Measurements from ENCODE around the gene ATG2A.

Gene ATG2A

GRCh38 chr11:64869571-64870175, 47.3 kb downstream of the ATG2A start:
- Histone ChIP-seq H3K9ac (ENCODE audit: low read length) (no peak overlapping the region), H4K12ac (ENCODE audit: low read depth, low read length) (no peak overlapping the region), H3K4me3 (ENCODE audit: low read depth, low read length) (no peak overlapping the region), H4K8ac (ENCODE audit: low read depth, low read length) (no peak overlapping the region), H2BK5ac (ENCODE audit: low read depth, low read length, poor library complexity) (no peak overlapping the region), H3K23ac (ENCODE audit: low read length) (no peak overlapping the region), H3K79me2 (ENCODE audit: control insufficient read depth, insufficient read depth, low read length, poor library complexity) (peaks cover 18% of the 10 kb centered on the region), H2BK12ac (ENCODE audit: low read length) (peak overlapping the region; percentile 59), H3K18ac (ENCODE audit: low read length) (peak overlapping the region; percentile 56), H2AK5ac (ENCODE audit: low read length) (peak overlapping the region; percentile 24), H4K91ac (ENCODE audit: low read depth, low read length) (peak overlapping the region; percentile 28), H3K14ac (ENCODE audit: low read length) (peak overlapping the region; percentile 30), H2AFZ (ENCODE audit: insufficient read depth, low read length, poor library complexity) (peak overlapping the region; percentile 50), H3K27me3 (ENCODE audit: insufficient read depth, low read length) (no peaks in the 10 kb centered on the region), H3K79me1 (ENCODE audit: low read length) (peaks cover 21% of the 10 kb centered on the region), H3K9me3 (ENCODE audit: insufficient read depth, low read depth, low read length) (no peaks in the 10 kb centered on the region), H3K27ac (ENCODE audit: low read depth, low read length) (no peak overlapping the region), H3K4ac (ENCODE audit: low read depth, low read length) (peak overlapping the region; percentile 42), H3K4me1 (ENCODE audit: control insufficient read depth in 1 of 2, insufficient read depth in 2 of 2, low read length in 2 of 2) (peaks cover 41 to 52% of the 10 kb centered on the region in 2 experiments), H2BK120ac (ENCODE audit: insufficient read depth, low read length, poor library complexity) (no peak overlapping the region), H3K4me2 (ENCODE audit: low read length) (no peak overlapping the region), H3K36me3 (ENCODE audit: control insufficient read depth in 1 of 2, insufficient read depth in 2 of 2, low read length in 2 of 2) (peaks cover 44 to 49% of the 10 kb centered on the region in 2 experiments)
- WGBS (ENCODE audit: extremely low coverage, insufficient coverage, insufficient read length), result no CpG with 5 or more reads among the region's 9 CpGs
- DNase-seq, result no peak

- no CpG with 5 or more reads among the region's 21 CpGs for WGBS (ENCODE audit: extremely low coverage, insufficient coverage, insufficient read length)
These were observed 48.0 kb downstream of the ATG2A start for GRCh38 chr11:64868904-64869570.

GRCh38 chr11:64867748-64868462, 49.1 kb downstream of the ATG2A start:
- Histone ChIP-seq H2AK5ac (ENCODE audit: low read length) (no peak overlapping the region), H3K27me3 (ENCODE audit: insufficient read depth, low read length) (no peaks in the 10 kb centered on the region), H3K9me3 (ENCODE audit: insufficient read depth, low read depth, low read length) (no peaks in the 10 kb centered on the region), H2AFZ (ENCODE audit: insufficient read depth, low read length, poor library complexity) (peak overlapping the region; percentile 1), H3K23ac (ENCODE audit: low read length) (no peak overlapping the region), H3K4me3 (ENCODE audit: low read depth, low read length) (no peak overlapping the region), H3K9ac (ENCODE audit: low read length) (no peak overlapping the region), H3K4ac (ENCODE audit: low read depth, low read length) (peak overlapping the region; percentile 29), H3K4me2 (ENCODE audit: low read length) (no peak overlapping the region), H2BK120ac (ENCODE audit: insufficient read depth, low read length, poor library complexity) (no peak overlapping the region), H3K14ac (ENCODE audit: low read length) (no peak overlapping the region), H4K8ac (ENCODE audit: low read depth, low read length) (no peak overlapping the region), H4K91ac (ENCODE audit: low read depth, low read length) (no peak overlapping the region), H3K36me3 (ENCODE audit: control insufficient read depth in 1 of 2, insufficient read depth in 2 of 2, low read length in 2 of 2) (peaks cover 37 to 42% of the 10 kb centered on the region in 2 experiments), H3K79me1 (ENCODE audit: low read length) (peaks cover 33% of the 10 kb centered on the region), H3K27ac (ENCODE audit: low read depth, low read length) (no peak overlapping the region), H4K12ac (ENCODE audit: low read depth, low read length) (no peak overlapping the region), H3K79me2 (ENCODE audit: control insufficient read depth, insufficient read depth, low read length, poor library complexity) (peaks cover 27% of the 10 kb centered on the region), H2BK12ac (ENCODE audit: low read length) (peak overlapping the region; percentile 27), H2BK5ac (ENCODE audit: low read depth, low read length, poor library complexity) (no peak overlapping the region), H3K18ac (ENCODE audit: low read length) (no peak overlapping the region), H3K4me1 (ENCODE audit: control insufficient read depth in 1 of 2, insufficient read depth in 2 of 2, low read length in 2 of 2) (peaks cover 56 to 60% of the 10 kb centered on the region in 2 experiments)
- peak; percentile 83 to 91 for DNase-seq
- 100% methylated on average over 1 of the region's 28 CpGs for WGBS (ENCODE audit: extremely low coverage, insufficient coverage, insufficient read length)

More at GRCh38 chr11:64868904-64869570, 48.0 kb downstream of the ATG2A start:
- Histone ChIP-seq H3K79me1 (ENCODE audit: low read length) (peaks cover 27% of the 10 kb centered on the region), H3K23ac (ENCODE audit: low read length) (no peak overlapping the region), H3K79me2 (ENCODE audit: control insufficient read depth, insufficient read depth, low read length, poor library complexity) (peaks cover 22% of the 10 kb centered on the region), H2AFZ (ENCODE audit: insufficient read depth, low read length, poor library complexity) (no peak overlapping the region), H4K12ac (ENCODE audit: low read depth, low read length) (no peak overlapping the region), H3K4me3 (ENCODE audit: low read depth, low read length) (no peak overlapping the region), H2AK5ac (ENCODE audit: low read length) (no peak overlapping the region), H3K4me2 (ENCODE audit: low read length) (no peak overlapping the region), H3K9me3 (ENCODE audit: insufficient read depth, low read depth, low read length) (no peaks in the 10 kb centered on the region), H3K9ac (ENCODE audit: low read length) (no peak overlapping the region), H3K18ac (ENCODE audit: low read length) (peak overlapping the region; percentile 54), H3K27ac (ENCODE audit: low read depth, low read length) (no peak overlapping the region), H3K14ac (ENCODE audit: low read length) (no peak overlapping the region), H3K27me3 (ENCODE audit: insufficient read depth, low read length) (no peaks in the 10 kb centered on the region), H3K36me3 (ENCODE audit: control insufficient read depth in 1 of 2, insufficient read depth in 2 of 2, low read length in 2 of 2) (peaks cover 40 to 43% of the 10 kb centered on the region in 2 experiments), H2BK12ac (ENCODE audit: low read length) (no peak overlapping the region), H2BK120ac (ENCODE audit: insufficient read depth, low read length, poor library complexity) (peak overlapping the region; percentile 19), H4K91ac (ENCODE audit: low read depth, low read length) (no peak overlapping the region), H3K4me1 (ENCODE audit: control insufficient read depth in 1 of 2, insufficient read depth in 2 of 2, low read length in 2 of 2) (peaks cover 47 to 58% of the 10 kb centered on the region in 2 experiments), H3K4ac (ENCODE audit: low read depth, low read length) (peak overlapping the region; percentile 39), H2BK5ac (ENCODE audit: low read depth, low read length, poor library complexity) (no peak overlapping the region), H4K8ac (ENCODE audit: low read depth, low read length) (no peak overlapping the region)
- peak; percentile 55 for DNase-seq

- H2AFZ ChIP-seq (ENCODE audit: insufficient read depth, low read length, poor library complexity), result no peak overlapping the region
- no peak overlapping the region for H4K8ac ChIP-seq (ENCODE audit: low read depth, low read length)
- H3K36me3 ChIP-seq (ENCODE audit: control insufficient read depth in 1 of 2, insufficient read depth in 2 of 2, low read length in 2 of 2), result peaks cover 24 to 30% of the 10 kb centered on the region in 2 experiments
- no peak overlapping the region for H2BK12ac ChIP-seq (ENCODE audit: low read length)
- no peak overlapping the region for H2AK5ac ChIP-seq (ENCODE audit: low read length)
- no peak overlapping the region for H3K9ac ChIP-seq (ENCODE audit: low read length)
- no peak overlapping the region for H2BK5ac ChIP-seq (ENCODE audit: low read depth, low read length, poor library complexity)
- no peak overlapping the region for H3K23ac ChIP-seq (ENCODE audit: low read length)
- no peak overlapping the region for H3K27ac ChIP-seq (ENCODE audit: low read depth, low read length)
- no peak for DNase-seq
- H2BK120ac ChIP-seq (ENCODE audit: insufficient read depth, low read length, poor library complexity), result no peak overlapping the region
- no peaks in the 10 kb centered on the region for H3K9me3 ChIP-seq (ENCODE audit: insufficient read depth, low read depth, low read length)
- no peak overlapping the region for H3K4ac ChIP-seq (ENCODE audit: low read depth, low read length)
- WGBS (ENCODE audit: extremely low coverage, insufficient coverage, insufficient read length), result no CpG with 5 or more reads among the region's 4 CpGs
- H3K79me1 ChIP-seq (ENCODE audit: low read length), result peaks cover 33% of the 10 kb centered on the region
- H3K4me2 ChIP-seq (ENCODE audit: low read length), result no peak overlapping the region
- peak overlapping the region; percentile 50 for H3K18ac ChIP-seq (ENCODE audit: low read length)
- H4K12ac ChIP-seq (ENCODE audit: low read depth, low read length), result no peak overlapping the region
- peaks cover 27% of the 10 kb centered on the region for H3K79me2 ChIP-seq (ENCODE audit: control insufficient read depth, insufficient read depth, low read length, poor library complexity)
- no peak overlapping the region for H4K91ac ChIP-seq (ENCODE audit: low read depth, low read length)
- H3K14ac ChIP-seq (ENCODE audit: low read length), result no peak overlapping the region
- no peak overlapping the region for H3K4me3 ChIP-seq (ENCODE audit: low read depth, low read length)
- peaks cover 52 to 54% of the 10 kb centered on the region in 2 experiments for H3K4me1 ChIP-seq (ENCODE audit: control insufficient read depth in 1 of 2, insufficient read depth in 2 of 2, low read length in 2 of 2)
- H3K27me3 ChIP-seq (ENCODE audit: insufficient read depth, low read length), result no peaks in the 10 kb centered on the region
These were observed 50.9 kb downstream of the ATG2A start for GRCh38 chr11:64866173-64866491.
